Kidney capillary endothelial cell (primary cell): ENCODE measurements around the gene NSF.

Source experiments
- DNase-seq: peaks from one replicate; pipeline ENCODE4 v3.0.0-alpha.2; 2018; ENCODE audit warnings: low spot score

Gene NSF

GRCh38 chr17:46803544-46803943 is 213.1 kb downstream of the NSF start:
- no peak for DNase-seq

- no peak for DNase-seq
These were observed 215.3 kb downstream of the NSF start for GRCh38 chr17:46805771-46806170.
